ENCODE results near the gene SRRM1. TPM values are rescaled to one million over a fixed set of nuclear protein-coding genes. Genes with fewer than 3 reads are reported as not detected.
"Not testable (repeated sequence)": the region's sequence is repeated elsewhere in the genome, so short reads cannot be mapped to it uniquely, and the experiment has no call there.

Gene SRRM1
- total RNA-seq, 2 experiments from 2014 or later: 183 to 191 TPM

DNA sequence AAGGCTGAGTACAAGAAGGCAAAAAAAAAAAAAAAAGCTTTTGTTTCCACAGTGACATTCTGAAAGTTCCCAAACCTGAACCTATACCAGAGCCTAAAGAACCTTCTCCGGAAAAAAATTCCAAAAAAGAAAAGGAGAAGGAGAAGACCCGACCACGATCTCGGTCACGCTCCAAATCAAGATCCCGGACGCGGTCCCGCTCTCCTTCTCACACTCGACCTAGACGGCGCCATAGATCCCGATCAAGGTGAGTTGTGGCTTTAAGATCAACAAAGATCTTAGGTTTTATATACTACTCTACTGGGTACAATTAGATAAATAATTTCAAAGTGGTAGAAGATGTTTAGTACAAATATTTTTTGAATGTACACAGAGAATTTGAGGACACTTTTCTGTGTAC lies 9.3 kb downstream of the SRRM1 start:
- no peak overlapping the region for H3K27ac Mint-ChIP-seq
- H3K4me3 Mint-ChIP-seq: no peak overlapping the region
- CTCF ChIA-PET: no interaction called here
- no peak for DNase-seq
- no peaks in the 10 kb centered on the region for H3K9me3 Mint-ChIP-seq
- peaks cover 82% of the 10 kb centered on the region for H3K36me3 Mint-ChIP-seq (ENCODE audit: low read depth)
- H3K4me1 Mint-ChIP-seq: peaks cover 20% of the 10 kb centered on the region
- POLR2A ChIA-PET: no interaction called here
- H3K27me3 Mint-ChIP-seq: no peaks in the 10 kb centered on the region

DNA sequence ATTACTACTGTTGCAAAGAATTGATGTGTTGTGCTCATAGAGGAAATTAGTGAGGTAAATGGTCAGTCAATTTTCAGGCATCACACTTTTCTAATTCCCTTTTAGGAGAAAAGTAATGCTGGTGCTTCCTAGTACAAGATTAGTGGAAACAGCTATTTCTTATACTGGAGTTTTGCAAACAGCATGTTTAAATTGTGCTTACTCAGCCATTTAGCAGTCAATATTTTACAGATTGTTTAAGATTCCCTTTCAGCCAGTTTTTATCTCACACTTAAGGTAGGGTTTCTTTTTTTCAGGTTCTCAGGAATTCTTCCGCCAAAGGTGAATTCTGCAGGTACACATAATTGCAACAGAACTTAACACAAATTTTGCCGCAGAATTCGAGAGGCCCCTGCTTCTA lies 10.9 kb downstream of the SRRM1 start:
- DNase-seq: no peak
- ChIA-PET CTCF (interaction anchor here (0.5 to 2.0 kb wide), 2 partner anchors 10 to 178 kb away, joined by 3 to 10 read pairs; no protein-coding TSS in a partner anchor), POLR2A (no interaction called here)
- H3K27ac Mint-ChIP-seq: no peak overlapping the region
- H3K4me1 Mint-ChIP-seq: peaks cover 17% of the 10 kb centered on the region
- H3K36me3 Mint-ChIP-seq (ENCODE audit: low read depth): peaks cover 76% of the 10 kb centered on the region
- no peaks in the 10 kb centered on the region for H3K27me3 Mint-ChIP-seq
- no peaks in the 10 kb centered on the region for H3K9me3 Mint-ChIP-seq
- no peak overlapping the region for H3K4me3 Mint-ChIP-seq

DNA sequence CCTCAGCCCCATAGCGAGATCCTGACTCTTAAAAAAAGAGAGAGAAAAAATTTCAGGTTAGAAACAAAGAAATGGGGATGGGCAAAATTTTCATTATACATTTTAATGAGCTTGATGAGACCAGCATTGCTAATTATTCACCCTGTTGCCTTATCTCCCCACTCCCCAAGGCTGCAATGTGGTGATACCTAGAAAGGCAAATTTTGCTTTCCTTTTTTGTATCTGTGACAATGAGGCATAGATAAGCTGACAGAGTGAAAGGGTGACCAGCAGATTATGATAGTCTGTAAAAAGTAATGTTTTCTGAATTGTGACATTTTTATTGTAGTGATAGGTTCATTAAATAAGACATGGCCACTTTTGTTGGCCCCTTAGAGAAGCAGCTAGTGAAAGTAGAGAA lies 12.9 kb downstream of the SRRM1 start:
- H3K4me3 Mint-ChIP-seq: no peak overlapping the region
- no peaks in the 10 kb centered on the region for H3K9me3 Mint-ChIP-seq
- peaks cover 73% of the 10 kb centered on the region for H3K36me3 Mint-ChIP-seq (ENCODE audit: low read depth)
- CTCF ChIA-PET: interaction anchor here (0.7 to 0.9 kb wide), 2 partner anchors 83 to 175 kb away, joined by 3 read pairs; no protein-coding TSS in a partner anchor
- POLR2A ChIA-PET: no interaction called here
- DNase-seq: no peak
- H3K4me1 Mint-ChIP-seq: peaks cover 20% of the 10 kb centered on the region
- no peaks in the 10 kb centered on the region for H3K27me3 Mint-ChIP-seq
- no peak overlapping the region for H3K27ac Mint-ChIP-seq

DNA sequence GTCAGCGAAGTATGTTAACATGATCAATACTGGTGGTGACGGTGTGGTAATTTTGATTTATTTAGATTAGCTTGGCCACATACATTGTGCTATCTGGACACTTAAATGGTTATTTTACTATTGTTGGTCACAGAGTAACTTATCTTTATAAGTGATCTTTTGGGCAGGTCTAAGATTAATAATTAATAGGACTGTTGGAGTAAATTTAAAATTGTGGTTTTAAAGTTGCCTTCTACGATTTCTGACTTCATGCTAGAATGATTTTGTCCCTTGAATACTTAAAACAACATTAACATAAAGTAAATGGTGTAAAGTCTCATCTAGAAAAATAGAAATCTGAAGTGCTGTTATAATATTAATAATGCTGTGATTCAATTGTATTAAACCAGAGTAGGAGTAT lies 14.7 kb downstream of the SRRM1 start:
- H3K9me3 Mint-ChIP-seq: no peaks in the 10 kb centered on the region
- no peak overlapping the region for H3K4me3 Mint-ChIP-seq
- CTCF ChIA-PET: interaction anchor here (0.7 kb wide), 1 partner anchor 464 kb away, joined by 4 read pairs; no protein-coding TSS in a partner anchor
- POLR2A ChIA-PET: no interaction called here
- DNase-seq: no peak
- peaks cover 72% of the 10 kb centered on the region for H3K36me3 Mint-ChIP-seq (ENCODE audit: low read depth)
- H3K4me1 Mint-ChIP-seq: peaks cover 18% of the 10 kb centered on the region
- no peaks in the 10 kb centered on the region for H3K27me3 Mint-ChIP-seq
- no peak overlapping the region for H3K27ac Mint-ChIP-seq

DNA sequence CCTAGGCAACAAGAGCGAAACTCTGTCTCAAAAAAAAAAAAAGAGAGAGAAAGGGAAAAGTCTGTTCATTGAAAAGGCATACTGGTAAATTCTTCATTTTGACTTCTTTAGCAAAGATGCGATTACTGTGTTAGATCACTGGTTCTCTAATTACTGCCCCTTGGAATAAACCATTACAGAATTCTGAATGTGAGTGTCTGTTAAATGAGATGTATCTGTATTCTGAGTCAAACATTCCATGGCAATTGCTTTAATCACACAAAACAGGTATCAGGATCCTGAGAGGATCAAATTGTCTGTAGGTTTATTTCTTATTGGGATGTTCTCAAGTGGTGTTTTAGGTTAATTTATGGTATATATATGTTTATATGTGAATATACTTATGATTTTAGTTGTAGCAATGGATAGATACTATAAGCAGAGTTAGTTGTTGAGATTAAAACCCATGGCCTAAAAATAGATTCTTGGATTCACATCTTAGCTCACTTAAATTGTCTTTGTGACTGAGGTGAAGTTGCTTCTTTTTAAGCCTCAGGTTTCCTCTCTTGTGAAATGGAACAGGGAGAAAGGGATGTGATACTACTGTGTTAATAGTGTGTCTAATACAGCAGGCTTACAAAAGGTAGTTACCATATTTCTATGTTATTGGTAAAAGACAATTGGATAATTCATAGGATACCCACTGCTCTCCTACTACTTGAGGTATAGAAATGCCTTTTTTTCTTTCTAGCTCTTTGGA lies 16.2 kb downstream of the SRRM1 start:
- POLR2A ChIA-PET: no interaction called here
- no peak overlapping the region for H3K4me3 Mint-ChIP-seq
- H3K36me3 Mint-ChIP-seq (ENCODE audit: low read depth): peaks cover 68% of the 10 kb centered on the region
- no peaks in the 10 kb centered on the region for H3K27me3 Mint-ChIP-seq
- peaks cover 18% of the 10 kb centered on the region for H3K4me1 Mint-ChIP-seq
- no peak overlapping the region for H3K27ac Mint-ChIP-seq
- DNase-seq: no peak
- CTCF ChIA-PET: no interaction called here
- no peaks in the 10 kb centered on the region for H3K9me3 Mint-ChIP-seq

DNA sequence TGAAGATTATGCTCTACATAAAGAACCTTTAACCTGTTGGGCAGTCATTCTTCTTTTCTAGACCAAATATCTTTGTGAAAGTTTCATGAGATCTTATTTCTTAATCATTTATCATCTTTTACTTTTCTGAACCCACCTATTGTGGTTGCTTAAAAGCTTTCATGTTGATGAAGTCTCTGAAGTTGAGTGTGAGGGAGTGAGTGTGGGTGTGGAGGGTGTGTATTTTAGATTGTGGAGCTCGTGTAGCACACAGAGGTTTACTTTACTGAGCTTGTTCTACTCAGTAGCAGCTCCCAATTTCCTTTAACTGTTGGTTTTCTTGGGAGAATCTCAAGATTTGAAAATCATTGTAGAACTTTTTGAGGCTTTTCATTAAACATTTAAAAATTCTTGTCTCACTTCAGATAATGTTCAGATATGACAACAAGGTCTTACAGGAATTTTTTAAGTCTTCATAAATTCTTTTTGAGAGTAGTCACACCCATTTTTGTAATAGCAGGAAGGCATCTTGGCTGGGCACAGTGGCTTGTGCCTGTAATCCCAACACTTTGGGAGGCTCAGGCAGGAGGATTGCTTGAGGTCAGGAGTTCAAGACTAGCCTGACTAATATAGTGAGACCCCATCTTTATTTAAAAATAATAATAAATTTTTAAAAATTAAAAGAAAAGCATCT lies 17.0 kb downstream of the SRRM1 start:
- Mint-ChIP-seq H3K9me3 (no peaks in the 10 kb centered on the region), H3K4me1 (peaks cover 14% of the 10 kb centered on the region), H3K36me3 (ENCODE audit: low read depth) (peaks cover 67% of the 10 kb centered on the region), H3K4me3 (no peak overlapping the region), H3K27ac (peak overlapping the region; percentile 66), H3K27me3 (no peaks in the 10 kb centered on the region)
- ChIA-PET CTCF (no interaction called here), POLR2A (no interaction called here)
- no peak for DNase-seq

DNA sequence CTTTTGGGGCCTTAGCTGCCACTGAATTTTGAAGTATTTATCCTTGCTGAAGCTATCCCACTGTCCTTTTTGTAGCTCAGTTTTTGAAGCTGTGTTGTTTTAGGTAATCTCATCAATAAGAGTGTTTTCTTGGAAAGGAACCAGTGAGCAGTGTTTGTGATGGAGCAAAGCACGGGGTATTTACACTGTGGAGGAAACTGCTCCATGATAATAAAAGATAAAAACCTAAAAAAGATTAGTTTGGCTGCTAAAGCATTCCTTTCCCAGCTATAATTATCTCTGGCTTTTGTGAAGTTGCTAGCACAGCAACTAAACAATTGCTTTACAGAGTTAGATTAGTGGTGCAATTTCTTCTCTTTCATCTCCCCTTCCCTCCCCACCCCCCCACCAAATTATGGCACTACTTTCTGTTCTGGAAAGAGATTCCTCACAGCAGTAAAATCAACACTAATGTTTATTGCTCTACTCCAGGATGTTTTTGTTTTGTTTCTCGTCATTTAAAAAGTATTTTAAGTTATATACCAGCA lies 21.5 kb downstream of the SRRM1 start:
- Mint-ChIP-seq H3K27me3 (no peaks in the 10 kb centered on the region), H3K36me3 (ENCODE audit: low read depth) (peaks cover 65% of the 10 kb centered on the region), H3K4me1 (peaks cover 4% of the 10 kb centered on the region), H3K4me3 (no peak overlapping the region), H3K27ac (no peak overlapping the region), H3K9me3 (no peaks in the 10 kb centered on the region)
- ChIA-PET CTCF (interaction anchor here (0.6 to 3.3 kb wide), 3 partner anchors 11 to 174 kb away, joined by 3 to 10 read pairs (median 4); no protein-coding TSS in a partner anchor), POLR2A (interaction anchor here (0.6 kb wide), 1 partner anchor 44 kb away, joined by 3 read pairs; no protein-coding TSS in a partner anchor)
- no peak for DNase-seq

DNA sequence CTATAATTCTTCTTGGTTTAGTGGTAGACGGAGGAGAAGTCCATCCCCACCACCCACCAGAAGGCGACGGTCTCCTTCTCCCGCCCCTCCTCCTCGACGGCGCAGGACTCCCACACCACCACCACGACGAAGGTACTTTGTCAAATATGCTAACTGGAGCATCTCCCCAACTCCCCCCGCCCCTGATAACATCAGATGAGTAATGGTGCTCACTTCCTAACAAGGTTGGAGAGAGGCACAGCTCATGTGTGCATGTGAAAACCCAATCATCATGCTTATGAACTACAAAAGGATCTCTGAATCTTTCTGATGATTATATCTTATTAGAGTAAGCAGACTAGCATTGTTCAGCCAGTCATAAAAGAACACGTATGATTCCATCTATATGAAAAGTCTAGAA lies 23.7 kb downstream of the SRRM1 start:
- H3K36me3 Mint-ChIP-seq (ENCODE audit: low read depth): peaks cover 68% of the 10 kb centered on the region
- ChIA-PET POLR2A (interaction anchor here (0.7 kb wide), 1 partner anchor 20 kb away, joined by 5 read pairs; no protein-coding TSS in a partner anchor), CTCF (interaction anchor here (0.7 kb wide), 1 partner anchor 181 kb away, joined by 3 read pairs; no protein-coding TSS in a partner anchor)
- H3K9me3 Mint-ChIP-seq: no peaks in the 10 kb centered on the region
- no peak overlapping the region for H3K4me3 Mint-ChIP-seq
- no peak overlapping the region for H3K27ac Mint-ChIP-seq
- H3K4me1 Mint-ChIP-seq: no peaks in the 10 kb centered on the region
- DNase-seq: no peak
- no peaks in the 10 kb centered on the region for H3K27me3 Mint-ChIP-seq

DNA sequence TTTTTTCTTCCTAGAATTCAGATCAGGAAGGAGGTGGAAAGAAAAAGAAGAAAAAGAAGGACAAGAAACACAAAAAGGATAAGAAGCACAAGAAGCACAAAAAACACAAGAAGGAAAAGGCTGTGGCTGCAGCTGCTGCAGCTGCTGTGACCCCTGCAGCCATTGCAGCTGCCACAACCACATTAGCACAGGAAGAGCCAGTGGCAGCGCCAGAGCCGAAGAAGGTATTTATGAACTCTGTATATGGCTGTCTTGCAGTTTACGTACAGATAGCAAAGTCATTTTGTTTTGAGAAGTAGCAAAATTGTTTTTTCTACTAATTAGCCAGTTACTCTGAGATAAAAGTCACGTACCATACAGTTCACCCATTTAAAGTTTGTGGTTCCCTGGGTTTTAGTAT lies 28.3 kb downstream of the SRRM1 start:
- POLR2A ChIA-PET, H3K4me1 Mint-ChIP-seq, H3K4me3 Mint-ChIP-seq, H3K9me3 Mint-ChIP-seq, DNase-seq, H3K27ac Mint-ChIP-seq, H3K27me3 Mint-ChIP-seq: not testable (repeated sequence)
- CTCF ChIA-PET: interaction anchor here (0.8 to 1.0 kb wide), 3 partner anchors 18 to 52 kb away, joined by 3 to 6 read pairs (median 3); no protein-coding TSS in a partner anchor
- H3K36me3 Mint-ChIP-seq (ENCODE audit: low read depth): peaks cover 60% of the 10 kb centered on the region

DNA sequence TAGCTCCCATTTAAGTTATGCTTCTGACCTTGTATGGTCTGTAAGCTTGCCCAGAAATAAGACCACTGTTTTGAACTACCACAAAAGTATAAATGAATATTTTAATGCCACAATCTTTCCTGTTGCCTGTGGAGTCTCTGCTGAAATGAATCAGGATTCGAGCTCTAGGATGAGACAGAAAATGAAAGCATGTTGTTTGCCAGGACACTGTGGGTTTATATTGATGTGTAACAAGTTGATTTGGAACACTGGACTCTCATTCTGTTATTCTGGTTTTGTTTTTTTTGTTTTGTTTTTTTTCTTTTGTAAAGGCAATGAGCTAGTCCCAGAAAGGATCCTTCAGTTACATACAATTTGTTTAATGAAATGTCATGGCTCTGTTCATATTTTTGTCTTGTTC lies 29.6 kb downstream of the SRRM1 start:
- H3K4me1 Mint-ChIP-seq, H3K4me3 Mint-ChIP-seq, H3K27me3 Mint-ChIP-seq, H3K9me3 Mint-ChIP-seq, H3K27ac Mint-ChIP-seq, DNase-seq, POLR2A ChIA-PET: not testable (repeated sequence)
- CTCF ChIA-PET: interaction anchor here (0.7 kb wide), 1 partner anchor 1148 kb away, joined by 4 read pairs; no protein-coding TSS in a partner anchor
- peaks cover 58% of the 10 kb centered on the region for H3K36me3 Mint-ChIP-seq (ENCODE audit: low read depth)

DNA sequence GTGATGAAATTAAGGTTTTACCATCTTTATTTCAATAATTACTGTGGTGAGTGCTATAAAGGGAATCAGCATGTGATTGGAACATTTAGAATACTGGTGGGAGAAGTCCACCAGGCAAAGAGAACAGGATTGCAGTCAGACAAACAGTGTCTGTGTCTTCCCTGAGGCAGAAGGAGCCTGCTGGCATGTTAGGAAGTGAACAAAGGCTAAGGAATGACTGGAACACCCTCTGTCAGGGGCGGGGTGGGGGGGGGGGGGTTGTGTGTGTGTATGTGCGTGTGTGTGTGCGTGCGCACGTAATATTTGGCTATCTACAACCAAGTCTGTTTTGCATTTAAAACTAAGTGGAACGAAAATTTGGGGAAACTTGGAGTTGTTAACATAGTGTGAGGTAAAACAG lies 30.2 kb downstream of the SRRM1 start:
- Mint-ChIP-seq H3K9me3 (no peaks in the 10 kb centered on the region), H3K4me1 (no peaks in the 10 kb centered on the region), H3K36me3 (ENCODE audit: low read depth) (peaks cover 57% of the 10 kb centered on the region), H3K4me3 (no peak overlapping the region), H3K27me3 (no peaks in the 10 kb centered on the region), H3K27ac (no peak overlapping the region)
- no peak for DNase-seq
- POLR2A ChIA-PET: no interaction called here
- CTCF ChIA-PET: interaction anchor here (1.3 to 1.4 kb wide), 2 partner anchors 15 to 162 kb away, joined by 3 to 4 read pairs; no protein-coding TSS in a partner anchor

DNA sequence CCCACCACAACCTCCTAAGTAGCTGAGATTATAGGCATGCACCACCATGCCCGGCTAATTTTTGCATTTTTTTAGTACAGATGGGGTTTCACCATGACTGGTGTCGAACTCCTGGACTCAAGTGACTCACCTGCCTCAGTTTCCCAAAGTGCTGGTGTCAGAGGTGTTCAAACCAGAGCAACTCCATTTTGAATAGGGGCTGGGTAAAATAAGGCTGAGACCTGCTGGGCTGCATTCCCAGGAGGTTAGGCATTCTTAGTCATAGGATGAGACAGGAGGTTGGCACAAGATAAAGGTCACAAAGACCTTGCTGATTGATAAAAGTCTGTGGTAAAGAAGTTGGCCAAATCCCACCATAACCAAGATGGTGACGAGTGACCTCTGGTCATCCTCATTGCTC lies 35.3 kb downstream of the SRRM1 start:
- DNase-seq, H3K9me3 Mint-ChIP-seq, CTCF ChIA-PET, H3K4me1 Mint-ChIP-seq, H3K27ac Mint-ChIP-seq, H3K27me3 Mint-ChIP-seq, POLR2A ChIA-PET, H3K4me3 Mint-ChIP-seq: not testable (repeated sequence)
- H3K36me3 Mint-ChIP-seq (ENCODE audit: low read depth): peaks cover 18% of the 10 kb centered on the region

DNA sequence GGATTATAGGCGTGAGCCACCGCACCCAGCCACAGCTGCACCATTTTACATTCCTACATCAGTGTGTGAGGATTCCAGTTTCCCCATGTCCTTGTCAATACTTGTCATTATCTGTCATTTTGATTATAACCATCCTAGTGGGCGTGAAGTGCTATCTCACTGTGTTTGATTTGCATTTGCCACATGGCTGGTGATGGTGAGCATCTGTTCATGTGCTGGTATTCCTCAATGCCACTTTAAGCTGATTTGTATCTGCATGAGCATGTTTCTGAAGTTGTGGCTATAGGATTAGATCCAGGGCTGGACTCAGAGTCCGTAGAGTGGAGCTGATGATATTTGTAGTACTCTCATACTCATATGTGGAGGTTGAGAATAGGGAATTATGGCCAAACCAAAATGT lies 36.6 kb downstream of the SRRM1 start:
- ChIA-PET POLR2A (no interaction called here), CTCF (interaction anchor here (1.5 kb wide), 1 partner anchor 11 kb away, joined by 3 read pairs; no protein-coding TSS in a partner anchor)
- H3K4me3 Mint-ChIP-seq: no peak overlapping the region
- DNase-seq: no peak
- H3K4me1 Mint-ChIP-seq: no peaks in the 10 kb centered on the region
- H3K9me3 Mint-ChIP-seq: no peaks in the 10 kb centered on the region
- no peak overlapping the region for H3K27ac Mint-ChIP-seq
- no peaks in the 10 kb centered on the region for H3K27me3 Mint-ChIP-seq
- H3K36me3 Mint-ChIP-seq (ENCODE audit: low read depth): peaks cover 13% of the 10 kb centered on the region

Measured in activated CD4-positive, alpha-beta T cell treated with anti-CD3 and anti-CD28 coated beads, Interleukin-2, amount 10 ng/mL, durations not matched to agents 7 days and 5 days (primary cell).